Esophagus muscularis mucosa (tissue), 4 donors: Measurements from ENCODE around the gene SETBP1.

Experiments
- EP300 ChIP-seq: sonication (generic); formaldehyde crosslinking; IDR thresholded peaks from one replicate; pipeline ENCODE4 v1.6.1; 2017; ENCODE audit warnings: antibody characterized with exemption
- POLR2A ChIP-seq: fragments of 450-650 bp; IDR thresholded peaks from one replicate; pipeline ENCODE4 v1.6.1; 2017; ENCODE audit warnings: antibody characterized with exemption, moderate library complexity, mild to moderate bottlenecking, low read depth
- POLR2AphosphoS5 ChIP-seq, 2 donors: sonication (generic); formaldehyde crosslinking; IDR thresholded peaks; one replicate each; pipeline ENCODE4 v1.6.1; 2017; ENCODE audit warnings: antibody characterized with exemption in 2 of 2
- TF ChIP-seq, protein P1 (sequence below), 3 experiments: fragments of 200-600 bp in 2 of 3; fragments of 450-650 bp in 1 of 3; sonication (generic) in 2 of 3; IDR thresholded peaks; one replicate each; pipeline ENCODE4 v1.5.1; 2017 to 2019; ENCODE audit warnings: antibody characterized with exemption in 3 of 3, mild to moderate bottlenecking in 2 of 3, moderate library complexity in 1 of 3

DNA sequence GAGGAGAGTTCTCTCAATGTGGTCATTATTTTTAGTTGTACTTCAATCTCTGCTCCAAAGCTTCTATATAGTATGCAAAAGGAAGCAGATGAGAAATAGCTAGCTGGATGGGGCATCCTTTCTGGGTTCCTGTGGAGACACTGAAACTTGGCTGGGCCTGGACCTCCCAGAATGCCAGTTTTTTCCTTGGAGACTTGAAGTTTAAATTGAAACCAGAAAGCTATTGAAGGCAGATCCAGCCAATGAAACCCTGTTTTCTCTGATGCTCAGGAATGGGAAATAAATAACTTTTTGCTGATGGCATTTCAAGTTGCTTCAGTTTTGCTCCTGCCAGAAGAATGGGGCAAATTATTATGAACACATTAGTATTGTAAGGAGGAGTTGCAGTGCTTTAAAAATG lies 2.9 kb downstream of the SETBP1 start:
- TF ChIP-seq, protein P1, sequence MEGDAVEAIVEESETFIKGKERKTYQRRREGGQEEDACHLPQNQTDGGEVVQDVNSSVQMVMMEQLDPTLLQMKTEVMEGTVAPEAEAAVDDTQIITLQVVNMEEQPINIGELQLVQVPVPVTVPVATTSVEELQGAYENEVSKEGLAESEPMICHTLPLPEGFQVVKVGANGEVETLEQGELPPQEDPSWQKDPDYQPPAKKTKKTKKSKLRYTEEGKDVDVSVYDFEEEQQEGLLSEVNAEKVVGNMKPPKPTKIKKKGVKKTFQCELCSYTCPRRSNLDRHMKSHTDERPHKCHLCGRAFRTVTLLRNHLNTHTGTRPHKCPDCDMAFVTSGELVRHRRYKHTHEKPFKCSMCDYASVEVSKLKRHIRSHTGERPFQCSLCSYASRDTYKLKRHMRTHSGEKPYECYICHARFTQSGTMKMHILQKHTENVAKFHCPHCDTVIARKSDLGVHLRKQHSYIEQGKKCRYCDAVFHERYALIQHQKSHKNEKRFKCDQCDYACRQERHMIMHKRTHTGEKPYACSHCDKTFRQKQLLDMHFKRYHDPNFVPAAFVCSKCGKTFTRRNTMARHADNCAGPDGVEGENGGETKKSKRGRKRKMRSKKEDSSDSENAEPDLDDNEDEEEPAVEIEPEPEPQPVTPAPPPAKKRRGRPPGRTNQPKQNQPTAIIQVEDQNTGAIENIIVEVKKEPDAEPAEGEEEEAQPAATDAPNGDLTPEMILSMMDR (IDR thresholded peaks at IDR 0.05): no peak
- TF ChIP-seq POLR2A (no peak), POLR2AphosphoS5 (IDR thresholded peaks at IDR 0.05) (no peak), EP300 (no peak)
